ENCODE measurements around the gene PUS3. TPM values are rescaled to one million over a fixed set of nuclear protein-coding genes. Genes with fewer than 3 reads are reported as not detected.
A peak's percentile ranks its signal among the peaks of the same experiment; 100 is the strongest.

The PUS3 gene
- total RNA-seq, 1 donor from 2014 or later, result 9.7 TPM

DNA sequence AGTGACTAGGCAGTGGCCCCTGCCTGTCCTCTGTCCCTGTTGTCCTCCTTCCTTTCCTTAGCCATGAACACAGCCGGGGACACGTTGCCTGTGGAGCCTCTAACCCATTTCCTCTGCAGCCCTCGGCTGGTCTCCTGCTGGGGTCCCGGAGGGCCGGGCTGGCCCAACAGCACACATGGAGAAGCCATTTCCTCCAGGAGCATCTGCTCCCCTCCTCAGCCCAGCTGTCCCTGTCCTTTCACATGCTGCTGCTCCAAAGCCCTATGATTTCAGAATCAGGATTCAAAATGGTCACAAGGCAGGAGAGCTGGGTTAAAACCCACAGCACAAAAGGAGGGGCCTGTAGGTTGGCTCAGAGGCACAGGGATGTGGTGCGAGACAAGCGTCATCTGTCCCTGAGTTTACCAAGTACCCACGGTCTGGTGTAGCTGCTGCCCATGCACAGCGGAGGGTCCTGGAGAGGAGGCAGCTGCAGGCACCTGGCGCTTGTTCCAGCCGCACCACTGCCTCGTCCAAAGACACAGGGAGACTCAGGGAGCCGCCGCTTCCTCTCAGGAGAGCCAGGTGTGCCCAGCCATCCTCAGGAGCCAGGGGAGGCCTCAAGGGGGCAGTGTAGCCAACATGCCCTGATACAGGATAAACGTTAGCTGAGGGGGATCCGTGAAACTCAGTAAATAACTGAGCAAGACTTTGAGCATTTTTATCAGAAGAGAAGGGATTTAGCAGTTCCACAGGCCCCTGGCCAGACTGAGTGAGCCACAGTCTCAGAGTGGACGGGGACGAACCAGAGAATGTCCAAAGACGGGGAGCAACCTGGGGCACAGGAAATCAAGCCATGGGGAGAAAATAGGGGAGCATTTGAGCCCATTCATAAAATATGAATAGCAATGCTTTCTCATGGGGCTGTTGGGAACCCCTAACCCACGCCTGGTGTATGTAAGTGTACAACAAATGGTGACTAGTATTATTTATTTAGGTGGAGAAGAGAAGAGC, 38.9 kb upstream of the PUS3 start:
- peaks cover 28% of the 10 kb centered on the region for H3K4me1 Mint-ChIP-seq
- H3K9me3 Mint-ChIP-seq, result no peaks in the 10 kb centered on the region
- H3K36me3 Mint-ChIP-seq, result no peaks in the 10 kb centered on the region
- H3K4me3 Mint-ChIP-seq, result no peak overlapping the region
- peak in 1 of 2 experiments; percentile 69 for DNase-seq (ENCODE audit: low spot score in 2 of 2, unreplicated experiment in 2 of 2)
- H3K27ac Mint-ChIP-seq, result peak overlapping the region; percentile 55
- peaks cover 2% of the 10 kb centered on the region for H3K27me3 Mint-ChIP-seq (ENCODE audit: low read depth)
- TF ChIP-seq, protein P1, sequence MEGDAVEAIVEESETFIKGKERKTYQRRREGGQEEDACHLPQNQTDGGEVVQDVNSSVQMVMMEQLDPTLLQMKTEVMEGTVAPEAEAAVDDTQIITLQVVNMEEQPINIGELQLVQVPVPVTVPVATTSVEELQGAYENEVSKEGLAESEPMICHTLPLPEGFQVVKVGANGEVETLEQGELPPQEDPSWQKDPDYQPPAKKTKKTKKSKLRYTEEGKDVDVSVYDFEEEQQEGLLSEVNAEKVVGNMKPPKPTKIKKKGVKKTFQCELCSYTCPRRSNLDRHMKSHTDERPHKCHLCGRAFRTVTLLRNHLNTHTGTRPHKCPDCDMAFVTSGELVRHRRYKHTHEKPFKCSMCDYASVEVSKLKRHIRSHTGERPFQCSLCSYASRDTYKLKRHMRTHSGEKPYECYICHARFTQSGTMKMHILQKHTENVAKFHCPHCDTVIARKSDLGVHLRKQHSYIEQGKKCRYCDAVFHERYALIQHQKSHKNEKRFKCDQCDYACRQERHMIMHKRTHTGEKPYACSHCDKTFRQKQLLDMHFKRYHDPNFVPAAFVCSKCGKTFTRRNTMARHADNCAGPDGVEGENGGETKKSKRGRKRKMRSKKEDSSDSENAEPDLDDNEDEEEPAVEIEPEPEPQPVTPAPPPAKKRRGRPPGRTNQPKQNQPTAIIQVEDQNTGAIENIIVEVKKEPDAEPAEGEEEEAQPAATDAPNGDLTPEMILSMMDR (IDR thresholded peaks at IDR 0.05; ENCODE audit: unreplicated experiment), result no peak

DNA sequence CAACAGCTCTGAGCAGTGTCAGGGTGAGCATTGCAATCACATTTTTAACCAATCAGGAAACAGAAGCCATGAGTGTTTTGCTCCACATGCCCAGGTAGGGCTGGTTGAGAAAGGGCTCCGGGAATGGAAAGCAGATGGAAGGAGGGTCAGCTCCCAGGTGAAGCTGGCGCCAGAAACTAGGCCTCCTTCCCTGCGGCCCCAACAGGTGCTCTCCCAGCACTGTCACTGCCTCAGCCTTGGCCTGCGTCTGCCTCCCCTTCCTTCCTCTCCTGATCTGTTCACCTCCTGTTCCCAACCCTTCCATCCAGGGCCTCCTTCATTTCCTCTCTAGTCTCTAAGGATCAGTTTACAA, 38.2 kb upstream of the PUS3 start:
- H3K27ac Mint-ChIP-seq, result peak overlapping the region; percentile 41

DNA sequence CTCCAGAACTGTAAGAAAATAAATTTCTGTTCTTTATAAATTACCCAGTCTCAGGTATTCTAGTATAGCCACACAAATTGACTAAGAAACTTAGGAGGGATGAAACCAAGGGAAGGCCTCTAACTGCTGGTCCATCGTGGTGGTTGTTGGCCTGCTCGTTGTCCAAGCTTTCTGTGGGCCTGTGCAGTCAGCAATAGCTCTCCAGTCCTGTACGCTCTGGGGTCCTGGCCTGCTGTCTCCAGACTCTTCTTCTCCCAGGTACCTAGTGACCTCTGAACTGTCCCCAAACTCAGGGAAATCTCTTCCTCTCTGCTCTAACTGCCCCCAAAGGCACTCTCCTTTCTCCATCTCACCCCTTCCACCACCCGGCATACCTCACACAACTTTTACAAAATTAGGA, 37.1 kb upstream of the PUS3 start:
- Mint-ChIP-seq H3K36me3 (no peaks in the 10 kb centered on the region), H3K9me3 (no peaks in the 10 kb centered on the region), H3K27ac (no peak overlapping the region), H3K4me1 (peaks cover 40% of the 10 kb centered on the region), H3K27me3 (ENCODE audit: low read depth) (peaks cover 2% of the 10 kb centered on the region), H3K4me3 (no peak overlapping the region)
- no peak for DNase-seq (ENCODE audit: low spot score in 2 of 2, unreplicated experiment in 2 of 2)
- TF ChIP-seq, protein P1 (IDR thresholded peaks at IDR 0.05; ENCODE audit: unreplicated experiment), result no peak

More for the DNA sequence above, 38.2 kb upstream of the PUS3 start:
- no peak for DNase-seq (ENCODE audit: low spot score in 2 of 2, unreplicated experiment in 2 of 2)
- Mint-ChIP-seq H3K27me3 (ENCODE audit: low read depth) (peaks cover 2% of the 10 kb centered on the region), H3K36me3 (no peaks in the 10 kb centered on the region), H3K4me3 (no peak overlapping the region), H3K9me3 (no peaks in the 10 kb centered on the region), H3K4me1 (peaks cover 29% of the 10 kb centered on the region)
- TF ChIP-seq, protein P1 (IDR thresholded peaks at IDR 0.05; ENCODE audit: unreplicated experiment), result no peak

DNA sequence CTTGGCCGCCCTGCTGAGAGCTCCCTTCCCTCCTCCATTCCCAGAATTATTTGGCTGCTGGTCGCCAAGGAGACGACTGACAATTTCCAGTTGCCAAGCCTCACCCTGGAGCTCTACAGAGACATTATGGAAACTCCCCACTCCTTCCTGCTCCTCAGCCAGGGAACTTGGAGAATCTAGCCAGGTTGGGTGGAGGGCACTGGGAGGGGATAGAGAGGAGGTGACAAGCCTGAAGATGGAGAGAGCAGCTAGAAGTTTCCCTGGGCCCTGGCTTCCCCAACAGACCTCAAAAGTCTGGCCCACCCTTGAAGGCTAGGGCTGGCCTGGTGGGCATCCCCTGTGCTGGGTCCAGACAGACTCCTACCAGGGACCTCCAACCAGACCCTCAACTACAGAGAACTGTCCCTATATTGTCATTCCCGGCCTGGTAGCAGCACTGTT, 36.1 kb upstream of the PUS3 start:
- Mint-ChIP-seq H3K4me1 (peaks cover 43% of the 10 kb centered on the region), H3K9me3 (no peaks in the 10 kb centered on the region), H3K4me3 (no peak overlapping the region), H3K27me3 (ENCODE audit: low read depth) (peaks cover 2% of the 10 kb centered on the region), H3K27ac (peak overlapping the region; percentile 77), H3K36me3 (no peaks in the 10 kb centered on the region)
- TF ChIP-seq, protein P1 (IDR thresholded peaks at IDR 0.05; ENCODE audit: unreplicated experiment), result no peak
- no peak for DNase-seq (ENCODE audit: low spot score in 2 of 2, unreplicated experiment in 2 of 2)

DNA sequence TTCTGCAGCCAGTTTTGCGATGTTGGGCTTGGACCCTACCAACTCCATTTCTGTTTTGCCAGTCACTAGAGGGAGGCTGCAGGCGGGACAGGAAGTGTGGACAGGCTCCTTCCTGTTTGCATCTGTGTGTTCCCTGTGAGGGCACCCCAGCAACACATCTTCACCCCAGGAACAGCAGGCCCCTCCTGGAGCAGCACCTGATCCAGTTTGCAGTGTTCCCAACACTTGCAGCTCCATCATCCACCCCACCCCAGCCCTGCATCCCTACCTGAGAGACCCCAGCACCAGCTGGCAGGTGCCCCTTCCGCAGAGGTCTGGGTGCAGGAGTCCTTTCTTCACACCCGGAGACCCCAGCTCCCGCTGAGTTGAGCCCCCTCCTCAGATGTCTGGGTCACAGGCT, 35.4 kb upstream of the PUS3 start:
- Mint-ChIP-seq H3K27ac (peak overlapping the region; percentile 77), H3K4me1 (peaks cover 44% of the 10 kb centered on the region), H3K4me3 (no peak overlapping the region), H3K9me3 (no peaks in the 10 kb centered on the region), H3K27me3 (ENCODE audit: low read depth) (no peaks in the 10 kb centered on the region), H3K36me3 (no peaks in the 10 kb centered on the region)
- DNase-seq (ENCODE audit: low spot score in 2 of 2, unreplicated experiment in 2 of 2), result no peak
- TF ChIP-seq, protein P1 (IDR thresholded peaks at IDR 0.05; ENCODE audit: unreplicated experiment), result no peak

Data from mesothelial cell of epicardium (in vitro differentiated cells).